Activated T-helper 1 cell treated with anti-CD3 and anti-CD28 coated beads, Interleukin-12 subunit alpha, Interleukin-12 subunit beta, Interleukin-2, Interleukin-4 antibody, amounts not matched to agents 30 ng/mL and 10 ng/mL and 1 ng/mL, durations not matched to agents 14 hours and 24 hours and 36 hours (primary cell): ENCODE results near the gene SNAI3. TPM values are rescaled to one million over a fixed set of nuclear protein-coding genes. Genes with fewer than 3 reads are reported as not detected.

Source experiments
- DNase-seq: peaks from one replicate; pipeline ENCODE4 v3.0.0; 2021; ENCODE audit warnings: low spot score
- H3K27ac Mint-ChIP-seq: one replicate; pipeline ENCODE4 v1.8.0; 2021; ENCODE audit warnings: mild to moderate bottlenecking, mixed read lengths
- H3K27me3 Mint-ChIP-seq: one replicate; pipeline ENCODE4 v1.8.0; 2022; ENCODE audit warnings: mild to moderate bottlenecking, moderate library complexity, mixed read lengths; ENCODE audit not compliant: insufficient read depth
- H3K36me3 Mint-ChIP-seq: one replicate; pipeline ENCODE4 v1.8.0; 2021; ENCODE audit warnings: low read depth, mixed read lengths
- H3K4me1 Mint-ChIP-seq: one replicate; pipeline ENCODE4 v1.8.0; 2021; ENCODE audit warnings: low read depth, mixed read lengths
- H3K4me3 Mint-ChIP-seq: one replicate; pipeline ENCODE4 v1.8.0; 2021; ENCODE audit warnings: mild to moderate bottlenecking, moderate library complexity, mixed read lengths
- H3K9me3 Mint-ChIP-seq: one replicate; pipeline ENCODE4 v1.8.0; 2021; ENCODE audit warnings: mixed read lengths
- intact Hi-C: fragments of 100-400 bp; cut with micrococcal nuclease; formaldehyde crosslinking; loops from one replicate; pipeline ENCODE4 v1.15.1; 2024
- total RNA-seq: library from RNA; stranded (reverse); gene quantifications from 2 replicates; pipeline ENCODE4 v1.2.3, GENCODE V29; 2022

Gene SNAI3
- total RNA-seq, 1 donor from 2014 or later, result 2.4 TPM

- H3K36me3 Mint-ChIP-seq, result peaks cover 20% of the 10 kb centered on the region
- peaks cover 30% of the 10 kb centered on the region for H3K27me3 Mint-ChIP-seq
- H3K4me3 Mint-ChIP-seq, result no peak overlapping the region
- intact Hi-C loops, result loop anchor here (5.0 kb wide), 1 partner anchor 63 kb away; no protein-coding TSS in a partner anchor
- peaks cover 21% of the 10 kb centered on the region for H3K4me1 Mint-ChIP-seq
- no peak for DNase-seq
- no peak overlapping the region for H3K27ac Mint-ChIP-seq
- no peaks in the 10 kb centered on the region for H3K9me3 Mint-ChIP-seq
Measured at GRCh38 chr16:88639231-88640038, 46.9 kb downstream of the SNAI3 start.

DNA sequence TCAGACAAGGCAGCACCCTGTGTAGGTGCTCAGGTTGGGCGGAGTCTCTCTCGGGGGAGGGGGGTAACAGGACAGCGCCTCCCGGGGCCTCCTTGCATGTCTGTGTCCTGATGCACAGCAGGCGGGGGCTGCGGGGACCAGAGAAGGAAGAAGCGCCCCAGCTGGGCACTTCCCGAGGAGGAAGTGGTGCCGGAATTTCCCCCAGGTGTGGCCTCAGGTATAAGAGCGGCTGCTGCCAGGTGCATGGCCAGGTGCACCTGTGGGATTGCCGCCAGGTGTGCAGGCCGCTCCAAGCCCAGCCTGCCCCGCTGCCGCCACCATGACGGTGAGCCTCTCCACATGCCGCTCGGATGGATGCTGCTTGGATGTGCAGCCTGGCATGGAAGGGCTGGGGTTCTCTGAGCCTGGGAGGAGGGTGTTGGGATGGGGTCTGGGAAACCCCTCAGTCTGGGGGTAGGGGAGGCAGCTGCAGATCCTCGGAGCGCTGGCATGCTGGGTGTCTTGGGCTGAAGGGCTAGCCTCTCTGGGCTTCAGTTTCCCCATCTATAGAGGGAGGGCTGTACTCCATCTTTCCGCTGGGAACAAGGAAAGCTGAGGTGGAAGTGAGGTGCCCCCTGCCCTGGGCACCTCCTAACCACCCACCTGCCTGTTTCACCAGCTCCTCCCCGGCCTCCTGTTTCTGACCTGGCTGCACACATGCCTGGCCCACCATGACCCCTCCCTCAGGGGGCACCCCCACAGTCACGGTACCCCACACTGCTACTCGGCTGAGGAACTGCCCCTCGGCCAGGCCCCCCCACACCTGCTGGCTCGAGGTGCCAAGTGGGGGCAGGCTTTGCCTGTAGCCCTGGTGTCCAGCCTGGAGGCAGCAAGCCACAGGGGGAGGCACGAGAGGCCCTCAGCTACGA is 47.7 kb downstream of the SNAI3 start, which contains the start of gene IL17C:
Gene IL17C (plus strand): TSS at position 250 of the 908 bp plus-strand sequence. CDS start 70 bp downstream, at position 320.
- intact Hi-C loops, result loop anchor here (5.0 kb wide), 1 partner anchor 64 kb away; no protein-coding TSS in a partner anchor

DNA sequence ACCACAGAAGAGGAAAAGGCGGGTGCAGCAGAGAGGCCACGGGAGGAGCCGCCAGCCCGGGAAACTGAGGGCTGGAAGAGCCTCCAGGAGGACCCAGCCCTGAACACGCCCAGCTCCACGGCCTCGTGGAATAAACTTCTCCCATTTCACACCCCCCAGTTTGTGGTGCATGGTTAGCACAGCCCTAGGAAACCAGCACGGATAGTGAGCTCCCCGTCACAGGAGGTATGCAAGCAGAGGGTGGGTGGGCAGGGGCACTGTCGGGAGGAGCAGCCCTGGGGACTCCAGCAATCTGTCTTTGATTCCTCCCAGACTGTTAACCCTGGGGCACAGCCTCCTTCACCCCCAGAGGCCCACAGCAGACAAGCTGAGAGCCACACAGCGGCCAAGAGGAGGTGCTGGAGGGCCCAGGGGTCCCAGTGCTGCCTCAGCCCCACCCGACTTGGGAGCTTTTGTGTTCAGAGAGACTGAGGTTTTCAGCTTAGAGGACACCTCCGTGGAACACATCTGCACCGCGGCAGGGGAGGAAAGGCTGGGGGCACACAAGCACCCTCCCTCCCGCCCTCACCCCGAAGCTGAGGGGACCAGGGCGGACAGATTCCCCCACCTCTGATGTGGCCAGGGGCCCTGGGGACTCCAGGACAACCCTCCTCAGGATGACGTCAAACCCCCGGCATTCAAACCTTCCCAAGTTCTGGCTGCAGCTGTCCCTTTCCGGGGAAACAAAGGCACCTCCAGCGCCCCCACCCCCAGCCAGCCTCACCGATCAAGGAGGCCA is 49.6 kb downstream of the SNAI3 start:
- DNase-seq, result no peak
- Mint-ChIP-seq H3K36me3 (peaks cover 8% of the 10 kb centered on the region), H3K27ac (peak overlapping the region; percentile 27), H3K27me3 (peaks cover 30% of the 10 kb centered on the region), H3K9me3 (no peaks in the 10 kb centered on the region), H3K4me1 (peaks cover 21% of the 10 kb centered on the region), H3K4me3 (peak overlapping the region; percentile 9)
- intact Hi-C loops, result loop anchor here (1.0 to 5.0 kb wide), 2 partner anchors 27 to 66 kb away; partner anchors contain the start of gene MVD

More for the DNA sequence above, 47.7 kb downstream of the SNAI3 start, which contains the start of gene IL17C:
- H3K9me3 Mint-ChIP-seq, result no peaks in the 10 kb centered on the region
- no peak within 1 kb of the TSS for H3K4me3 Mint-ChIP-seq
- no peak within 1 kb of the TSS for H3K27ac Mint-ChIP-seq
- peaks cover 30% of the 10 kb centered on the region for H3K27me3 Mint-ChIP-seq
- DNase-seq, result no peak
- peaks cover 15% of the 10 kb centered on the region for H3K36me3 Mint-ChIP-seq
- peaks cover 21% of the 10 kb centered on the region for H3K4me1 Mint-ChIP-seq

- intact Hi-C loops, result loop anchor here (5.0 kb wide), 1 partner anchor 67 kb away; no protein-coding TSS in a partner anchor
- Mint-ChIP-seq H3K27ac (no peak overlapping the region), H3K27me3 (peaks cover 27% of the 10 kb centered on the region), H3K36me3 (peaks cover 13% of the 10 kb centered on the region), H3K4me3 (peak overlapping the region; percentile 75), H3K4me1 (peaks cover 21% of the 10 kb centered on the region), H3K9me3 (no peaks in the 10 kb centered on the region)
- no peak for DNase-seq
Measured at GRCh38 chr16:88635671-88636319, 50.5 kb downstream of the SNAI3 start.

DNA sequence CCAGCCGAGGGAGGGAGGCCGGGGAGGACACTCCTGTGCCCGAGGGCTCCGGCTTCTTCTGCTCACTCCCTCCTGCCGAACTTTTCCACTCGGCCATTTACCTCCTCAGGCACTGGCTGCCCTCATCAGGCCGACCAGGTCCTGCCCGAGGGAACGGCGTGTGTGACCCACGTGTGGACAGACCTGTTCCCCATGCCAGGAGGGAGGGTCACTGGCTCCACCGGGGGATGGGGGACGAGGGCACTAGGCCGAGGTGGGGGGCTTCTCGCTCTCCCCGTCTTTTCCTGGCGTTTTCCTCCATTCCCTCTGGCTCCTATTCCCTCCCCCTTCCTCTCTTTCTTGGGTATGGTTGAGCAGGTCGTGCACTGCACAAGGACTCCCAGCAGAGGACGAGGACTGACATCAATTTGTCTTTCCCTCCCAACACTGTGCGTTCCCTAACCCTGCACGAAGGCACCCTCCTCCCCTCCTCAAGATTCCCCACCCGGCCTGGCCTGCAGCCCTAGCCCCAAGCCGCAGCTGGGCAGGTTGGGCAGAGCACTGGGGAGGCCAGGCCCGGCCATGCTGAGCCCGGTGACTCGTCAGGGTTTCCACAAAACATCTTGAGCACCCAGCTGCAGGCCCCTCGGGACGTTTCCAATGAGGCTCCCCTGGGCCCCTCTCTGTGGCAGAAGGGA is 51.2 kb downstream of the SNAI3 start:
- Mint-ChIP-seq H3K27me3 (peaks cover 22% of the 10 kb centered on the region), H3K9me3 (no peaks in the 10 kb centered on the region), H3K36me3 (peaks cover 13% of the 10 kb centered on the region), H3K27ac (peak overlapping the region; percentile 7), H3K4me1 (peaks cover 21% of the 10 kb centered on the region), H3K4me3 (peak overlapping the region; percentile 66)
- intact Hi-C loops, result loop anchor here (1.0 to 5.0 kb wide), 3 partner anchors 16 to 147 kb away; partner anchors contain the start of gene CYBA
- DNase-seq, result no peak

DNA sequence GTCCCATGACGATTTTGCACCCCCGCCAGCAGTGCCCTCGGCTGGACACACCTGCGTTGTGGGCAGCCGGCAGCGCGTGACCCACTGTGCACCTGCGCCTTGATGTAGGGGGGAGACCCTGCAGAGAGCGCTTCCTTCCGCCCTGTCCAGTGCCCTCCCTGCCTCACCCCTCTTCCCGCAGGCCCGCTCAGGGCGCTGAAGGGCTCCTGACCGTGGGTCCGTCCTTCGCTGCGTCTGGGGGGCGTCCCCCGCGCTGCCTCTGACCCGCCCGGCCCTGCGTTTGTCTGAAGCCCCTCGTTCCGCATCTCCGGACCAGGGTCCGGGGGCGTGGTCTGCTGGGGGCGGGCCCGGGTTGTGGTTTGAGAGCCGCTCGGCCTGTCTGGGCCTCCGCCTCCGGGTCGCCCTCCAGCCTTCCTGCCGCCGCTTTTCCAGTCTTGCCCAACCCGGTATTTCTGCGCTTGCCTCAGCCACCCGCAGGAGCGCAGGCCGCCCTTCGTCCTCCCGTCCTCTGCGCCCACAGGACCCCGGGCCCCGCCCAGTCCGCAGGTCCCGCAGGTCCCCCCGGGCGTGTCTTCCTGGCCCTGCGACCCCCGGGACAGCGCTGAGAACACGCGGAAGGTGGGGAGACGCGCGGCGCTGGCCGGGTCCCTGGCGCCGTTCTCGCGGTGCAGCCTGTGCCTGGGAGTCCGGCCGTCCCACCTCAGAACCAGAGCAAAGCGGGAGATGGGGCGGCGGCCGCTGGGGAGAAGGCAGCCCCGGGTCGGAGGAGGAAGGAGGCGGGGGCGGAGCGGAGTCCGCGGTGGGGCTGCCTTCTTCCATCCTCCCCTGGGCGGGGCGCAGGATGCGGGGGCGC is 51.9 kb downstream of the SNAI3 start:
- no peak overlapping the region for H3K27ac Mint-ChIP-seq
- peaks cover 21% of the 10 kb centered on the region for H3K4me1 Mint-ChIP-seq
- H3K36me3 Mint-ChIP-seq, result peaks cover 16% of the 10 kb centered on the region
- peak; percentile 59 for DNase-seq
- intact Hi-C loops, result loop anchor here (1.0 to 5.0 kb wide), 2 partner anchors 17 to 148 kb away; partner anchors contain the start of gene CYBA
- H3K27me3 Mint-ChIP-seq, result peaks cover 19% of the 10 kb centered on the region
- no peaks in the 10 kb centered on the region for H3K9me3 Mint-ChIP-seq
- peak overlapping the region; percentile 64 for H3K4me3 Mint-ChIP-seq

- Mint-ChIP-seq H3K27ac (no peak overlapping the region), H3K36me3 (peaks cover 16% of the 10 kb centered on the region), H3K27me3 (peaks cover 17% of the 10 kb centered on the region), H3K4me3 (peak overlapping the region; percentile 64), H3K4me1 (peaks cover 21% of the 10 kb centered on the region), H3K9me3 (no peaks in the 10 kb centered on the region)
- intact Hi-C loops, result loop anchor here (1.0 to 5.0 kb wide), 2 partner anchors 18 to 149 kb away; partner anchors contain the start of gene CYBA
- DNase-seq, result peak; percentile 17
Measured at GRCh38 chr16:88633684-88634140, 52.6 kb downstream of the SNAI3 start.

DNA sequence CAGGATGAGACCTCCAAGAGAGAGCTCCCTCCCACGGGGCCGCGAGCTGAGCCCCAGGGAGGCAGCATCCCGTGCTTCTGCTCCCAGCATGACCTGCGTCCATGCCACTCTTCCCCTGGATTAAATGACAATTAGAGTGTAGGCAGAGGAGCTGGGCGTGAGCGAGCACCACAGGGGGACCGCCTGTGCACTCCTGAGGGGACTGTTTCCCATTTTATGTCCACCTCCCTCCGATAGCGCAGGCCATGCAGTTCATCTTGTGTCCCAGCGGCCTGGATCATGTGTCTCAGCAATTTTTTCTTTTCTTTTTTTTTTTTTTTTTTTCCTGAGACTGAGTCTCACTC is 53.7 kb downstream of the SNAI3 start:
- Mint-ChIP-seq H3K4me3 (no peak overlapping the region), H3K27me3 (peaks cover 6% of the 10 kb centered on the region), H3K27ac (no peak overlapping the region), H3K4me1 (peaks cover 13% of the 10 kb centered on the region), H3K9me3 (no peaks in the 10 kb centered on the region), H3K36me3 (peaks cover 15% of the 10 kb centered on the region)
- intact Hi-C loops, result loop anchor here (5.0 kb wide), 1 partner anchor 150 kb away; no protein-coding TSS in a partner anchor
- DNase-seq, result no peak

DNA sequence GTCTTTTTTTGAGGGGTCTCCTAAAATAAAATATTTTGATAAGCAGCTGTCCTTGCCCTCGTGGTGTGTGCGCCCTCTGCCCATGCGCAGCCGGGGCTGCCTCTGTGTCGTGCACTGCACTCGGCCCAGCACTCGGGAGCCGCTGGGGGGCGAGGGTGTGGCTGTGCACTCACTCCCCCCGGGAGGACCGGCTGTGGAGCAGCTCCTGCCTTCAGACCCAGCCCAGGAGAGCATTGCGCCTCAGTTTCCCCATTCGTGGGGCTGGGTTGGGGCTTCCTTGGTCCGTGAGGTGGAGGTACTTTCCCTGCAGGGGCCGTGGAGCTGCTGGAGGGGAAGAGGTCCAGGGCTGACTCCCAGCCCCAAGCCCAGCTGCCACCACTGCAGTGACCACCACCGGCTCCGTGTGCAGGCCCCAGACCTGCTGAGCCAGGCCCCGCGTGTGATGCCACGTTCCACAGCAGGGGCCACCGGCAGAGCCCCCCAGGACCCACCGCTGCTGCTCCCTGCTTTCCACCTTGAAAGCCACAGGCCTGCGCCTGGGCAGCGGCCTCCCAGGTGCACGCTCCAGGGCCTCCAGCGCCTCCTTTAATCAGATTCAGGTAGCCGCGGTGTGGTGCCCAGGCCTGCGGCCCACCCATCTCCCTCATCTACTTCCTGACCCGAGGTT is 54.3 kb downstream of the SNAI3 start:
- Mint-ChIP-seq H3K4me1 (peaks cover 8% of the 10 kb centered on the region), H3K36me3 (peaks cover 20% of the 10 kb centered on the region), H3K27me3 (peaks cover 2% of the 10 kb centered on the region), H3K27ac (no peak overlapping the region), H3K4me3 (no peak overlapping the region), H3K9me3 (no peaks in the 10 kb centered on the region)
- intact Hi-C loops, result loop anchor here (5.0 kb wide), 1 partner anchor 150 kb away; no protein-coding TSS in a partner anchor
- DNase-seq, result no peak

- Mint-ChIP-seq H3K4me1 (peaks cover 6% of the 10 kb centered on the region), H3K4me3 (no peak overlapping the region), H3K27ac (no peak overlapping the region), H3K9me3 (no peaks in the 10 kb centered on the region), H3K27me3 (no peaks in the 10 kb centered on the region), H3K36me3 (peaks cover 23% of the 10 kb centered on the region)
- intact Hi-C loops, result loop anchor here (5.0 kb wide), 1 partner anchor 151 kb away; no protein-coding TSS in a partner anchor
- DNase-seq, result no peak
Measured at GRCh38 chr16:88631384-88631783, 54.9 kb downstream of the SNAI3 start.
